OCI-LY3 (cell line): Measurements from ENCODE around the gene SIPA1L2.

Experiments
- CTCF ChIP-seq: fragments of 200-600, 300-600 bp; sonication (generic); IDR thresholded peaks from 2 replicates; pipeline ENCODE4 v1.5.1; 2014; ENCODE audit warnings: antibody characterized with exemption, low read length, low read depth
- EZH2phosphoT487 ChIP-seq: fragments of 200-600 bp; shearing (Covaris generic); IDR thresholded peaks from 2 replicates; pipeline ENCODE4 v1.6.1; 2018; ENCODE audit warnings: antibody characterized with exemption, mixed run types, low read depth

GRCh38 chr1:232641507-232641906 is 11.6 kb upstream of the SIPA1L2 start:
- TF ChIP-seq CTCF, result no peak
- no peak for TF ChIP-seq EZH2phosphoT487
